ENCODE data around the gene EPB41L4B.
"Not testable (repeated sequence)": the region's sequence is repeated elsewhere in the genome, so short reads cannot be mapped to it uniquely, and the experiment has no call there.

EPB41L4B gene

GRCh38 chr9:109163194-109163593, 157.7 kb downstream of the EPB41L4B start:
- DNase-seq (ENCODE audit: low spot score): no peak

DNA sequence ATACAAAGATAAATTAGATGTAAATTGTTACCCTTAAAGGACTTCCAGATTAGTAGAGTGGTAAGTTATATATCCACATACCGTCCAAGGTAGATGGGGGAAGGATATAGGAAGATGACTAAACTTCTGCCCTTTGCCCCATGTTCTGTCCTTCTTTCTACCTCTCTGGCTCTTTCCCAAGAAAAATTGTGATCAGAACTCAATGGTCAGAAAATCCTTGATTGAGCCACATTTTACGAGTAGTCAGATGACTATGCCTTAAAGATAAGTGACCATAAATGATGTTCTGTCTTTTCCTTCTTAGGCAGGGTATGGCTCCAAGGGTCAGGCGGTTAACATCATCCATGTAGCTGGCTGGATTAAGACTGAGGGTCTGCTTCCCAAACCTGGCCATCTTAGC, 158.2 kb downstream of the EPB41L4B start:
- DNase-seq (ENCODE audit: low spot score): no peak

DNA sequence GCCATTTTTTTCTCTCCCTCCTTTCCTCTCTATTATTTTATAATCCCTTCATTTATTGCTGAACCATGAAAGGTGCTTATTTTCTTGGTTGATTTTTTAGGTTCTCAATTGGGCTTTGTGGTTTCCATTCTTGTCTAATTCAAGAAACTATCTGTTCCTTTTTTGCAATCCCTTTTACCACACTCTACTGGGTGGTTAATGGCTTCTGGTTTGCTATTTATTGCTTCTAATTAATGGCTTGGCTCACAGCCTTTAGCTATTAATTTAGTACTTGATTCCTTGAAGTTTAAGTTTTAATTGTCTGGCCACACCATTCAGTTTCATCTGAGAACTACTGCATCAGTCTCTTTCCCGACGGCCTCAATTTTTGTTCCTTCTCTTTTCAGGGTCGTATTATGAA, 159.4 kb downstream of the EPB41L4B start:
- DNase-seq (ENCODE audit: low spot score): no peak

DNA sequence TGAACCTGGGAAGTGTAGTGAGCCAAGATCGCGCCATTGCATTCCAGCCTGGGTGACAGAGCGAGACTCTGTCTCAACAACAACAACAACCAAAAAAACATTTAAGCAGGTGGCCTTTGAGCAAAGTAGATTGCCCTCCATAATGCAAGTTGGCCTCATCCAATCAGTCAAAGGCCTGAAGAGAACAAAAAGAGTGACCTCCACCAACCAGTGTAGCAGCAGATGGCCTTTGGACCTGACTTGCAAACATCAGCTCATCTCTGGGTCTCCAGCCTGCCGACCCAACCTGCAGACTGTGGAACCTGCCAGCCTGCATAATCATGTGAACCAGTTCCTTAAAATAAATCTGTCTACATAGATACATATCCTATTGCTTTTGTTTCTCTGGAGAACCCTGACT, 161.3 kb downstream of the EPB41L4B start:
- no peak for DNase-seq (ENCODE audit: low spot score)

DNA sequence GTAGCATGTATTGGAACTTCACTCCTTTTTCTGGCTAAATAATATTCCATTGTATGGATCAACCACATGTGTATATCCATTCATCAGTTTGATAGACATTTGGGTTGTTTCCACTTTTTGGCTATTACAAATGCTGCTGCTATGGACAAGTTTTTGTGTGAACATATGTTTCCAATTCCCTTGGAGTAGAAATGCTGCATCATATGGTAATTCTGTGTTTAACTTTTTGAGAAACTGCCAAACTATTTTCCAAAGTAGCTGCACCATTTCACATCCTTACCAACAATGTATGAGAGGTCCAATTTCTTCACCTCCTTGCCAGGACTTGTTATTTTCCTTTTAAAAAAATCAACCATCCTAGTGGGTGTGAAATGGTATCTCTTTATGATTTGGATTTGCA, 162.2 kb downstream of the EPB41L4B start:
- no peak for DNase-seq (ENCODE audit: low spot score)

GRCh38 chr9:109156708-109157107, 164.2 kb downstream of the EPB41L4B start:
- DNase-seq (ENCODE audit: low spot score): no peak

- no peak for DNase-seq (ENCODE audit: low spot score)
Measured at GRCh38 chr9:109150925-109151545, 169.8 kb downstream of the EPB41L4B start.

GRCh38 chr9:109149722-109150121, 171.1 kb downstream of the EPB41L4B start:
- DNase-seq (ENCODE audit: low spot score): no peak

DNA sequence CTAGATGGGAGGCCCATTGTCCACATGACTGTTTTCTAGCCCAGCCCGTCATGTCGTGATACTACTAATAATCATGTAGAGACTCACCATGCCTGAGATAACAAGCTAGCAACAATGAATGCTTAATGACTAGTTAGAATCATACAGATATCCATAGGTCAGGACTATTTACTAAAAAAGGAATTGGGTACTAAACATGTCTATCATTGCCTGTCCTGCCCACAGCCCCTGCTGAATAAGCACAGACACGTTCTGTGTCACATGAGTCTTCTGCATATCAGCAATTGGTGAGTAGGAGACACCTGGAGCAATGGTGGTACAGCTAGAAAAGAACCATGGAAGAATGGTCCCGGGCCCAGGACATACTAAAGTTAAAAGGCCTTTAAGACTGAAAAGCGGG, 171.8 kb downstream of the EPB41L4B start:
- DNase-seq (ENCODE audit: low spot score): no peak

DNA sequence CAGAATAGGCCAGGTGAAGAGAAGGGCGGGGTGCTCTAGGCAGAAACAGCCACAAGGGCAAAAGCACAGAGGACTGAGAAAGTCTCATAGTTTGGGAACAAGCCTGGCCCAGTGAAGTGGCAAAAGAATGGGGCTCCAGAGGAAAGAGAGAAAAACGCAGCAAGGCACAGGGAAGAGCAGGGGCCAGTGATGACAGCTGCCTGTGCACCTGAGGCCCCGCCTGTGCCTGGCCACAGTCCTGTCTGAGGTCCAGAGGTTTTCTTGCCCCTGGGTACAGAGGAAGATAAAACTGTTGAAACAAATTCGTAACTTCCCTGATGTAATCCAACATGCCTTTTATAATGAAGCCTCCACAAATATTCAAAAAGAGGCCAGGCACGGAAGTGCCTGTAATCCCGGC, 175.8 kb downstream of the EPB41L4B start:
- DNase-seq (ENCODE audit: low spot score): no peak

GRCh38 chr9:109143881-109144562, 176.8 kb downstream of the EPB41L4B start:
- peak; percentile 2 for DNase-seq (ENCODE audit: low spot score)

DNA sequence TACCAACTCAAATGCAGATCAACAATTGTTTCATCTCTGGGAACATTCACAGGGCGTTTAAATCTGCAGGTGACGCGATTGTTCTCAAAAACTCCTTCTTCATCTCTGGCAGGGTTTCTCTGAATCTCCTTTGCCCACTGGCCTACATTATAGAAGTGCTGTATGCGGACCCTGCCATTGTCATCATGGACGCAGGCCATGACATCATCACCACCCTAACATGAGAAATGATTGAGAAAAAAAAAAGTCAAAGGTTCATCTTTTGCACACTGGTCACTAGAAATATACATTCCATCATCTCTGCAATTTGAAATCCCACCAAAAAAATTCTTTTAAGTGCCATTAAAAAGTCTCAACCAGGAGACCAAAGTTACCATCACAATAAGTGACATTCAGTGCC, 179.5 kb downstream of the EPB41L4B start:
- no peak for DNase-seq (ENCODE audit: low spot score)

- DNase-seq (ENCODE audit: low spot score): no peak
Measured at GRCh38 chr9:109139851-109140250, 181.0 kb downstream of the EPB41L4B start.

DNA sequence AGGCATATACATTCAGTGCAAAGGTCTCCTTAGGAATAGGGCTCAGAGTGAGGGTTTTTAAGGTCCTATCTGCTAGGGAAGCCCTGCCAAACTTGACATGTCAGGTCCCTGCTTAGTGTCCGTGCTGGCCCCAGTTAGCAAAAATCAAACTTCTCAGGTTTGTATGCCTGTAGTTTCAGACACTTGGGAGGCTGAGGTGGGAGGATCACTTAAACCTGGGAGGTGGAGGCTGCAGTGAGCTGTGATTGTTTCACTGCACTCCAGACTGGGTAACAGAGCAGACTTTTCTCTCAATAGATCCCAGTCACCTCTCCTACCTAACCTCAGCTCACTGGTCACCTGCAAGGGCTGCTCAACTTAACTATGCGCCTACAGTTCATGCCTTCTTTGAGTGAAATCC, 182.4 kb downstream of the EPB41L4B start:
- no peak for DNase-seq (ENCODE audit: low spot score)

DNA sequence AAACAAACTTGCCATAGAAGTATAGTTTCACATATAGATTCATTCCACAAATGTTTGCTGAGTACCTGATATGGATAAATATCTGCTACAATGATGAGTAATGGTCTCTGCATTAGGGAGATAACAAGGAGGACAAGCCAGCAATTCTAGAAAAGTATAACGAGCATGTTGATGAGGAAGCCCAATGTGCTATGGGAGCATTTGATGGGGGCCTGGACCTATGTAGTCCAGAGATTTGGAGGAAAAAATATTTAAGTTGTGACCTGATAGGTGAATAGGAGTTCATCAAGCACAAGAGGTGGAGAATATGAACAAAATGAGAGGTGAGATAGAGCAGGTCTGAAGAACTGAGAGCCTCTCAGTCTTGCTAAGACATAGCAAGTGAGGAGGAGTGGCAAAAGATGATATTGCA, 186.7 kb downstream of the EPB41L4B start:
- DNase-seq (ENCODE audit: low spot score): no peak

- DNase-seq (ENCODE audit: low spot score): no peak
Measured at GRCh38 chr9:109133533-109133932, 187.3 kb downstream of the EPB41L4B start.

DNA sequence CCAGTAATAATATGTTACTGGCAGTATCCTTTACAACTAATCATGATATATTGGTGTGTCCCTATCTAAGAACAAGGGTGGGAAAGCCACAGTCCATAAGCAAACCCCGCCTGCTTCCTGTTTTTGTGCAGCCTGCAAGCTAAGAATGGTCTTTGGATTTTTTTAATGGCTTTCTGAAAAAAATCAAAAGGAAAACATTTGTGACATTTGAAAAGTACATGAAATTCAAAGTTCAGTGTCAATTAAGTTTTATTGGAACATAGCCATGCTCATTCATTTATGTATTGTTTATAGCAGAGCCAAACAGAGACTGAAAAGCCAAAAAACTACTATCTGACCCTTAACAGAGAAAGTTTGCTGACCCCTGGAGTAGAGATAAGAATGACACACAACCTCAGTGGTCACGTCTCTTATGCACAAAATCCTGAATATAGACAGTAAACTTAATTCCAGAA, 188.3 kb downstream of the EPB41L4B start:
- DNase-seq (ENCODE audit: low spot score): no peak

GRCh38 chr9:109129470-109130197, 191.2 kb downstream of the EPB41L4B start:
- no peak for DNase-seq (ENCODE audit: low spot score)

GRCh38 chr9:109126671-109127070, 194.2 kb downstream of the EPB41L4B start:
- DNase-seq (ENCODE audit: low spot score): not testable (repeated sequence)

GRCh38 chr9:109124121-109124520, 196.7 kb downstream of the EPB41L4B start:
- DNase-seq (ENCODE audit: low spot score): no peak

DNA sequence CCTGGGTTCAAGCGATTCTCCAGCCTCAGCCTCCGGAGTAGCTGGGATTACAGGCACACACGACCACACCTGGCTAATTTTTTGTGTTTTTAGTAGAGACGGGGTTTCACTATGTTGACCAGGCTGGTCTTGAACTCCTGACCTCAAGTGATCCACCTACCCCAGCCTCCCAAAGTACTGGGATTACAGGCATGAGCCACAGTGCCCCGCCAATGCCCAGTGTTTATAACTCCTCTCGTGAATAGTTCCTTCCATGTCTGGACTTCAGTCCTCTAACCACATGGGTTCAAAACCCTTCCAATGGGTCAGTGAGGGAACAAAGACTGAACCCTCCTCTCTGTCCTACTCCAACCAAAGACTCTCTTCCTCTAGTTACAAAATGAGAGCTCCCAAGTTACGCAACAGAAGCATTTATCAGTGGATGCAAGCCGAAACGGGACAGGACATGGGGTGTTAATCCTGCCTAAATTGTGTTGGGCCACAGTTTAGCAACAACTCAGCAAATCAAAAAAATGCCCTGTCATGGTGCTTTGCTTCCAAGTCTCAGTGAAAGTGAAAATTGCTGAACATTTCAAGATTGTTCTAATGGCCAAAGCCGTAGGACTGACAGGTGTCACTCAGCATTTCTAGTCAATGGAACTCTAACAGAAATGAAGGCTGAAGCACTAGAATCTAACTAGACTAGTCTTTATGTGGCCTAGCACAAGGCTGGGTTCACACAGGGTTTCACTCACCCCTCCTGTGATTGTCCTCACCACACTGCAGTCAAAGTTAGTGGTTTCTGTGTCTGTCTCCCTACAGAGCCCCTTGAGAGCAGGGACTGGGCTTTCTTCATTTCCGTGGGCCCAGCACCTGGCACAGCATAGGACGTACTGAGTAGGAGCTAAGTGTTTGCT, 197.9 kb downstream of the EPB41L4B start:
- DNase-seq (ENCODE audit: low spot score): no peak

All from CD4-positive, alpha-beta T cell treated with Interleukin-2 at 100 ng/mL for 4 hours (primary cell).